Measurements from ENCODE around the gene STUM. TPM values are rescaled to one million over a fixed set of nuclear protein-coding genes. Genes with fewer than 3 reads are reported as not detected.

The STUM gene
- total and polyA plus RNA-seq, 10 of the 15 experiments (the other 5 are each of a cell fraction or from before 2014, with no cell fraction given), result under 0.01 to 0.15 (median 0.09) TPM; not detected in 5

- Histone ChIP-seq H4K20me1 (ENCODE audit: control insufficient read depth, insufficient read depth) (no peaks in the 10 kb centered on the region), H3K9me3 (replicated peaks; ENCODE audit: control insufficient read depth, insufficient read depth, low read length) (no peaks in the 10 kb centered on the region; the same call in 2 of the 3 replicates), H3K4me3 (no peak overlapping the region), H3K4me2 (ENCODE audit: control insufficient read depth, insufficient read depth) (peak overlapping the region; percentile 14; the same call in 1 of the 2 replicates), H2AFZ (ENCODE audit: control insufficient read depth, low read depth, low read length) (peak overlapping the region; percentile 60), H3K79me2 (ENCODE audit: control insufficient read depth, insufficient read depth, low read length) (no peaks in the 10 kb centered on the region), H3K4me1 (ENCODE audit: control insufficient read depth, insufficient read depth, low read length) (peaks cover 6% of the 10 kb centered on the region), H3K27me3 (replicated peaks in 1 of 2; ENCODE audit: control insufficient read depth in 2 of 2, insufficient read depth in 2 of 2, low read length in 1 of 2) (no peaks in the 10 kb centered on the region), H3K9ac (ENCODE audit: control insufficient read depth, insufficient read depth, low read length) (no peak overlapping the region), H3K36me3 (ENCODE audit: control insufficient read depth in 2 of 2, insufficient read depth in 2 of 2, low read length in 1 of 2) (no peaks in the 10 kb centered on the region), H3K27ac (ENCODE audit: control insufficient read depth, insufficient read depth) (no peak overlapping the region)
- ChIA-PET SMC1A (ENCODE audit: uncharacterized antibody, unreplicated experiment) (interaction anchor here (0.6 to 1.6 kb wide), 9 partner anchors 10 to 286 kb away, joined by 3 to 6 read pairs (median 4); no protein-coding TSS in a partner anchor), RAD21 (ENCODE audit: unreplicated experiment) (interaction anchor here (0.6 to 1.2 kb wide), 13 partner anchors 9 to 314 kb away, joined by 3 to 22 read pairs (median 4); partner anchors contain the start of genes COQ8A and ITPKB), POLR2A (no interaction called here), CTCF (interaction anchor here (0.6 to 3.3 kb wide), 32 partner anchors 8 to 542 kb away, joined by 3 to 37 read pairs (median 4); partner anchors contain the start of gene ITPKB)
- no TSS peak for BruUV-seq (replicated peaks)
- WGBS (ENCODE audit: insufficient coverage, insufficient replicate concordance, low lambda C conversion rate, missing lambda C conversion rate), result 43% methylated on average over 10 of the region's 10 CpGs
- DNase-seq (ENCODE audit: low read depth, low spot score) (no peak), FAIRE-seq (no peak), ATAC-seq (peak; percentile 65)
- TF ChIP-seq NR2C1 (IDR thresholded peaks at IDR 0.05) (no peak), SIN3A (IDR thresholded peaks at IDR 0.05; ENCODE audit: low read depth, low read length) (no peak), PAX5 (IDR thresholded peaks at IDR 0.05; ENCODE audit: borderline replicate concordance, low read depth, low read length) (no peak), MXI1 (IDR thresholded peaks at IDR 0.05; ENCODE audit: low read depth, low read length) (no peak), ATF3 (IDR thresholded peaks at IDR 0.05; ENCODE audit: borderline replicate concordance, extremely low read depth, low read depth, low read length) (no peak), EGR1 (IDR thresholded peaks at IDR 0.05; ENCODE audit: borderline replicate concordance in 1 of 2, low read depth in 2 of 2, low read length in 2 of 2) (no peak), RELA (IDR thresholded peaks at IDR 0.05; ENCODE audit: borderline replicate concordance, partially characterized antibody) (no peak), ASH2L (IDR thresholded peaks at IDR 0.05; ENCODE audit: borderline replicate concordance, low read depth) (no peak), ZZZ3 (IDR thresholded peaks at IDR 0.05; ENCODE audit: control insufficient read depth, insufficient read length, low read depth) (no peak), RBBP5 (conservative IDR thresholded peaks at IDR 0.05) (no peak), IKZF1 (conservative IDR thresholded peaks at IDR 0.05) (no peak), RCOR1 (conservative IDR thresholded peaks at IDR 0.05; ENCODE audit: low read depth, low read length) (no peak), NR2C2 (IDR thresholded peaks at IDR 0.05; ENCODE audit: borderline replicate concordance, control insufficient read depth, insufficient read length, low read depth) (no peak), NFXL1 (IDR thresholded peaks at IDR 0.05; ENCODE audit: borderline replicate concordance) (no peak)
- TF ChIP-seq, protein P1, sequence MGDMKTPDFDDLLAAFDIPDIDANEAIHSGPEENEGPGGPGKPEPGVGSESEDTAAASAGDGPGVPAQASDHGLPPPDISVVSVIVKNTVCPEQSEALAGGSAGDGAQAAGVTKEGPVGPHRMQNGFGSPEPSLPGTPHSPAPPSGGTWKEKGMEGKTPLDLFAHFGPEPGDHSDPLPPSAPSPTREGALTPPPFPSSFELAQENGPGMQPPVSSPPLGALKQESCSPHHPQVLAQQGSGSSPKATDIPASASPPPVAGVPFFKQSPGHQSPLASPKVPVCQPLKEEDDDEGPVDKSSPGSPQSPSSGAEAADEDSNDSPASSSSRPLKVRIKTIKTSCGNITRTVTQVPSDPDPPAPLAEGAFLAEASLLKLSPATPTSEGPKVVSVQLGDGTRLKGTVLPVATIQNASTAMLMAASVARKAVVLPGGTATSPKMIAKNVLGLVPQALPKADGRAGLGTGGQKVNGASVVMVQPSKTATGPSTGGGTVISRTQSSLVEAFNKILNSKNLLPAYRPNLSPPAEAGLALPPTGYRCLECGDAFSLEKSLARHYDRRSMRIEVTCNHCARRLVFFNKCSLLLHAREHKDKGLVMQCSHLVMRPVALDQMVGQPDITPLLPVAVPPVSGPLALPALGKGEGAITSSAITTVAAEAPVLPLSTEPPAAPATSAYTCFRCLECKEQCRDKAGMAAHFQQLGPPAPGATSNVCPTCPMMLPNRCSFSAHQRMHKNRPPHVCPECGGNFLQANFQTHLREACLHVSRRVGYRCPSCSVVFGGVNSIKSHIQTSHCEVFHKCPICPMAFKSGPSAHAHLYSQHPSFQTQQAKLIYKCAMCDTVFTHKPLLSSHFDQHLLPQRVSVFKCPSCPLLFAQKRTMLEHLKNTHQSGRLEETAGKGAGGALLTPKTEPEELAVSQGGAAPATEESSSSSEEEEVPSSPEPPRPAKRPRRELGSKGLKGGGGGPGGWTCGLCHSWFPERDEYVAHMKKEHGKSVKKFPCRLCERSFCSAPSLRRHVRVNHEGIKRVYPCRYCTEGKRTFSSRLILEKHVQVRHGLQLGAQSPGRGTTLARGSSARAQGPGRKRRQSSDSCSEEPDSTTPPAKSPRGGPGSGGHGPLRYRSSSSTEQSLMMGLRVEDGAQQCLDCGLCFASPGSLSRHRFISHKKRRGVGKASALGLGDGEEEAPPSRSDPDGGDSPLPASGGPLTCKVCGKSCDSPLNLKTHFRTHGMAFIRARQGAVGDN (IDR thresholded peaks at IDR 0.05), result no peak
- TF ChIP-seq, protein P2, sequence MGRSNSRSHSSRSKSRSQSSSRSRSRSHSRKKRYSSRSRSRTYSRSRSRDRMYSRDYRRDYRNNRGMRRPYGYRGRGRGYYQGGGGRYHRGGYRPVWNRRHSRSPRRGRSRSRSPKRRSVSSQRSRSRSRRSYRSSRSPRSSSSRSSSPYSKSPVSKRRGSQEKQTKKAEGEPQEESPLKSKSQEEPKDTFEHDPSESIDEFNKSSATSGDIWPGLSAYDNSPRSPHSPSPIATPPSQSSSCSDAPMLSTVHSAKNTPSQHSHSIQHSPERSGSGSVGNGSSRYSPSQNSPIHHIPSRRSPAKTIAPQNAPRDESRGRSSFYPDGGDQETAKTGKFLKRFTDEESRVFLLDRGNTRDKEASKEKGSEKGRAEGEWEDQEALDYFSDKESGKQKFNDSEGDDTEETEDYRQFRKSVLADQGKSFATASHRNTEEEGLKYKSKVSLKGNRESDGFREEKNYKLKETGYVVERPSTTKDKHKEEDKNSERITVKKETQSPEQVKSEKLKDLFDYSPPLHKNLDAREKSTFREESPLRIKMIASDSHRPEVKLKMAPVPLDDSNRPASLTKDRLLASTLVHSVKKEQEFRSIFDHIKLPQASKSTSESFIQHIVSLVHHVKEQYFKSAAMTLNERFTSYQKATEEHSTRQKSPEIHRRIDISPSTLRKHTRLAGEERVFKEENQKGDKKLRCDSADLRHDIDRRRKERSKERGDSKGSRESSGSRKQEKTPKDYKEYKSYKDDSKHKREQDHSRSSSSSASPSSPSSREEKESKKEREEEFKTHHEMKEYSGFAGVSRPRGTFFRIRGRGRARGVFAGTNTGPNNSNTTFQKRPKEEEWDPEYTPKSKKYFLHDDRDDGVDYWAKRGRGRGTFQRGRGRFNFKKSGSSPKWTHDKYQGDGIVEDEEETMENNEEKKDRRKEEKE (IDR thresholded peaks at IDR 0.05), result no peak
- intact Hi-C loops (cut with micrococcal nuclease; ENCODE audit: unreplicated experiment) (loop anchor here (2.0 kb wide), 1 partner anchor 203 kb away; no protein-coding TSS in a partner anchor), in situ Hi-C loops (cut with MboI) (no loop called here)
Observed at GRCh38 chr1:226625832-226626576, 77.4 kb downstream of the STUM start.
